Spleen (tissue), 7 donors: ENCODE data around the gene MYRF.

Experiments used
- POLR2A ChIP-seq, 3 donors: fragments of 450-650 bp; IDR thresholded peaks; one replicate each; pipeline ENCODE4 v1.5.1; 2017; ENCODE audit warnings: antibody characterized with exemption in 3 of 3, mild to moderate bottlenecking in 1 of 3
- POLR2AphosphoS5 ChIP-seq, 3 donors: sonication (generic); formaldehyde crosslinking; IDR thresholded peaks; one replicate each; pipeline ENCODE4 v1.5.1; 2017; ENCODE audit warnings: antibody characterized with exemption in 3 of 3
- TF ChIP-seq, protein P1 (sequence below), 11 experiments: fragments of 200-600 bp in 7 of 11; fragments of 450-650 bp in 4 of 11; sonication (generic) in 4 of 11; IDR thresholded peaks in 8 of 11; conservative IDR thresholded peaks in 3 of 11; 1 replicate in 7 of 11; 2 replicates in 4 of 11; pipeline versions ENCODE4 v1.4.0 to v1.8.0; 2016 to 2021; ENCODE audit warnings: antibody characterized with exemption in 11 of 11, inconsistent platforms in 4 of 11, mild to moderate bottlenecking in 1 of 11
- donor health status: DM: no; HTN: no; CAD: no; lungs with moderate emphysema.
- donor health status: DM: no; HTN: no; CAD: no.
- donor health status: DM: no; HTN: no; CAD: no.

- TF ChIP-seq, protein P1, sequence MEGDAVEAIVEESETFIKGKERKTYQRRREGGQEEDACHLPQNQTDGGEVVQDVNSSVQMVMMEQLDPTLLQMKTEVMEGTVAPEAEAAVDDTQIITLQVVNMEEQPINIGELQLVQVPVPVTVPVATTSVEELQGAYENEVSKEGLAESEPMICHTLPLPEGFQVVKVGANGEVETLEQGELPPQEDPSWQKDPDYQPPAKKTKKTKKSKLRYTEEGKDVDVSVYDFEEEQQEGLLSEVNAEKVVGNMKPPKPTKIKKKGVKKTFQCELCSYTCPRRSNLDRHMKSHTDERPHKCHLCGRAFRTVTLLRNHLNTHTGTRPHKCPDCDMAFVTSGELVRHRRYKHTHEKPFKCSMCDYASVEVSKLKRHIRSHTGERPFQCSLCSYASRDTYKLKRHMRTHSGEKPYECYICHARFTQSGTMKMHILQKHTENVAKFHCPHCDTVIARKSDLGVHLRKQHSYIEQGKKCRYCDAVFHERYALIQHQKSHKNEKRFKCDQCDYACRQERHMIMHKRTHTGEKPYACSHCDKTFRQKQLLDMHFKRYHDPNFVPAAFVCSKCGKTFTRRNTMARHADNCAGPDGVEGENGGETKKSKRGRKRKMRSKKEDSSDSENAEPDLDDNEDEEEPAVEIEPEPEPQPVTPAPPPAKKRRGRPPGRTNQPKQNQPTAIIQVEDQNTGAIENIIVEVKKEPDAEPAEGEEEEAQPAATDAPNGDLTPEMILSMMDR (IDR thresholded peaks at IDR 0.05 in 8 of 11, conservative IDR thresholded peaks at IDR 0.05 in 3 of 11), result no peak
- TF ChIP-seq POLR2A (IDR thresholded peaks at IDR 0.05) (no peak), POLR2AphosphoS5 (IDR thresholded peaks at IDR 0.05) (no peak)
Observed at GRCh38 chr11:61713906-61714305, 38.5 kb upstream of the MYRF start.
